A673 (cell line): Measurements from ENCODE around the gene NUTM1.

Source experiments
- EZH2 ChIP-seq: fragments of 200-600 bp; sonication (generic); IDR thresholded peaks from 2 replicates; pipeline ENCODE4 v1.6.1; 2017; ENCODE audit warnings: borderline replicate concordance, low read depth, mild to moderate bottlenecking, mixed read lengths, antibody characterized with exemption, low read length; ENCODE audit not compliant: poor library complexity, severe bottlenecking
- TF ChIP-seq, protein P1 (sequence below): fragments of 300-800, 200-600 bp; sonication (generic); conservative IDR thresholded peaks from 2 replicates; pipeline ENCODE4 v1.5.1; 2017; ENCODE audit warnings: low read depth, mild to moderate bottlenecking, antibody characterized with exemption, low read length, moderate library complexity, mixed read lengths

DNA sequence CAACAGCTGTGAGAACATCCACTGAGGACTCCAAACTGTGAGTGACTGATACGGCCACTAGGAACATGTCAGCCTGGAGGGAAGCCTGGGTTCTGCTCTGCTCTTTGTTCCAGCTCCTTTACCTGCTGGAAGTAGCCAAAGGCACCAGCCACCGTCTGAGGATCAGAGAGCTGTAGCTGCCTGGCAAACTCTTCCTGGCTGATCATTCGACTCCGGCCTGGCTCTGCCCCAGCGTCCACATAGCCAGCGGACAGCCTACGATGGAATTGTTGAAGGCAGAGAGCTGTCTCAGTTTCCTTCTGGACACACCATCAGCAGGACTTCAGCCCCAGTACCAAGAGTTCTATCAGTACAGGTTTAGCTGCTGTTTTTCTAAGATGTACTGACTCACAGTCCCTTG lies 18.2 kb downstream of the NUTM1 start:
- TF ChIP-seq, protein P1, sequence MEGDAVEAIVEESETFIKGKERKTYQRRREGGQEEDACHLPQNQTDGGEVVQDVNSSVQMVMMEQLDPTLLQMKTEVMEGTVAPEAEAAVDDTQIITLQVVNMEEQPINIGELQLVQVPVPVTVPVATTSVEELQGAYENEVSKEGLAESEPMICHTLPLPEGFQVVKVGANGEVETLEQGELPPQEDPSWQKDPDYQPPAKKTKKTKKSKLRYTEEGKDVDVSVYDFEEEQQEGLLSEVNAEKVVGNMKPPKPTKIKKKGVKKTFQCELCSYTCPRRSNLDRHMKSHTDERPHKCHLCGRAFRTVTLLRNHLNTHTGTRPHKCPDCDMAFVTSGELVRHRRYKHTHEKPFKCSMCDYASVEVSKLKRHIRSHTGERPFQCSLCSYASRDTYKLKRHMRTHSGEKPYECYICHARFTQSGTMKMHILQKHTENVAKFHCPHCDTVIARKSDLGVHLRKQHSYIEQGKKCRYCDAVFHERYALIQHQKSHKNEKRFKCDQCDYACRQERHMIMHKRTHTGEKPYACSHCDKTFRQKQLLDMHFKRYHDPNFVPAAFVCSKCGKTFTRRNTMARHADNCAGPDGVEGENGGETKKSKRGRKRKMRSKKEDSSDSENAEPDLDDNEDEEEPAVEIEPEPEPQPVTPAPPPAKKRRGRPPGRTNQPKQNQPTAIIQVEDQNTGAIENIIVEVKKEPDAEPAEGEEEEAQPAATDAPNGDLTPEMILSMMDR: no peak
- no peak for TF ChIP-seq EZH2
